ENCODE data around the gene C20orf96. TPM values are rescaled to one million over a fixed set of nuclear protein-coding genes. Genes with fewer than 3 reads are reported as not detected.

C20orf96 gene
- polyA plus RNA-seq, 1 donor (not counting 4 experiments of a cell fraction or from before 2014, with no cell fraction given), result 3.6 TPM

DNA sequence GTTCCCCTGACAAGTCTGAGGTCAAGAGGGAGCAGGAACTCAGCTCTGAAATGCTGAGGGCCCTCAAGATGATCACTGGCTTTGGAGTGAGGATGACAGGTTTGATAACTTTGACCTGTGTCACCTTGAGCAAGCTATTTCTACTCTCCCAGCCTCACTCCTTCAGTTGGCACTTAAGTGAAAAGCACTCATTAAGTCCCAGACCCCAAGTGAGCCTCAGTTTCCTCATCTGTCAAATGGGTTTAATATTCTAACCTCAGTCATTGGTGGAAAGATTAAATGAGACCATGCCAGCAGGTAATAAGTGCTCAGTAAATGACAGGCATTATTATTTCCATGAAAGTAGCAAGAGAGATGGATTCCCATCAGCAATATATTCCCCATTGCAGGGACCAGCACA is 19.0 kb downstream of the C20orf96 start:
- H3K4me2 ChIP-seq (ENCODE audit: control insufficient read depth, extremely low read depth, insufficient read depth, low read depth, low read length), result no peak overlapping the region
- no peaks in the 10 kb centered on the region for H3K9me1 ChIP-seq (ENCODE audit: control insufficient read depth, extremely low read depth, insufficient read depth, low read length)
- no peak for DNase-seq (ENCODE audit: low read depth, low spot score)
- no peaks in the 10 kb centered on the region for H3K36me3 ChIP-seq (ENCODE audit: control insufficient read depth in 2 of 2, extremely low read depth in 1 of 2, insufficient read depth in 2 of 2, low read length in 2 of 2)
- dilution Hi-C loops (cut with MboI; ENCODE audit: extremely low pct_ligation_motif_present, low sequenced_read_pairs), result no loop called here
- no peak for FAIRE-seq
- no peak overlapping the region for H2AFZ ChIP-seq (ENCODE audit: control insufficient read depth, low read length)
- peaks cover 3% of the 10 kb centered on the region for H3K4me1 ChIP-seq (ENCODE audit: control insufficient read depth, extremely low read depth, insufficient read depth, low read length)
- H4K20me1 ChIP-seq (ENCODE audit: control insufficient read depth, extremely low read depth, insufficient read depth, low read length), result no peaks in the 10 kb centered on the region
- no peak overlapping the region for H3K9ac ChIP-seq (ENCODE audit: control insufficient read depth, extremely low read depth, insufficient read depth, low read length)
- no peaks in the 10 kb centered on the region for H3K9me3 ChIP-seq (ENCODE audit: control insufficient read depth, low read depth, low read length)
- H3K4me3 ChIP-seq (ENCODE audit: control insufficient read depth in 2 of 3, extremely low read depth in 1 of 3, insufficient read depth in 2 of 3, low read depth in 1 of 3, low read length in 3 of 3), result no peak overlapping the region
- H3K79me2 ChIP-seq (ENCODE audit: control insufficient read depth, insufficient read depth, low read length), result no peaks in the 10 kb centered on the region
- TF ChIP-seq, protein P1, sequence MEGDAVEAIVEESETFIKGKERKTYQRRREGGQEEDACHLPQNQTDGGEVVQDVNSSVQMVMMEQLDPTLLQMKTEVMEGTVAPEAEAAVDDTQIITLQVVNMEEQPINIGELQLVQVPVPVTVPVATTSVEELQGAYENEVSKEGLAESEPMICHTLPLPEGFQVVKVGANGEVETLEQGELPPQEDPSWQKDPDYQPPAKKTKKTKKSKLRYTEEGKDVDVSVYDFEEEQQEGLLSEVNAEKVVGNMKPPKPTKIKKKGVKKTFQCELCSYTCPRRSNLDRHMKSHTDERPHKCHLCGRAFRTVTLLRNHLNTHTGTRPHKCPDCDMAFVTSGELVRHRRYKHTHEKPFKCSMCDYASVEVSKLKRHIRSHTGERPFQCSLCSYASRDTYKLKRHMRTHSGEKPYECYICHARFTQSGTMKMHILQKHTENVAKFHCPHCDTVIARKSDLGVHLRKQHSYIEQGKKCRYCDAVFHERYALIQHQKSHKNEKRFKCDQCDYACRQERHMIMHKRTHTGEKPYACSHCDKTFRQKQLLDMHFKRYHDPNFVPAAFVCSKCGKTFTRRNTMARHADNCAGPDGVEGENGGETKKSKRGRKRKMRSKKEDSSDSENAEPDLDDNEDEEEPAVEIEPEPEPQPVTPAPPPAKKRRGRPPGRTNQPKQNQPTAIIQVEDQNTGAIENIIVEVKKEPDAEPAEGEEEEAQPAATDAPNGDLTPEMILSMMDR (optimal IDR thresholded peaks at IDR 0.05 in 1 of 3, IDR thresholded peaks at IDR 0.05 in 1 of 3, conservative IDR thresholded peaks at IDR 0.05 in 1 of 3; ENCODE audit: extremely low read depth in 1 of 3, insufficient read depth in 2 of 3, low read length in 3 of 3), result no peak
- TF ChIP-seq EZH2 (IDR thresholded peaks at IDR 0.05; ENCODE audit: low read length), result no peak
- H3K27ac ChIP-seq (ENCODE audit: control insufficient read depth, insufficient read depth, low read length), result no peak overlapping the region
- peaks cover 4% of the 10 kb centered on the region for H3K27me3 ChIP-seq (ENCODE audit: control insufficient read depth, extremely low read depth, insufficient read depth, low read length)

- TF ChIP-seq, protein P1 (optimal IDR thresholded peaks at IDR 0.05 in 1 of 3, IDR thresholded peaks at IDR 0.05 in 1 of 3, conservative IDR thresholded peaks at IDR 0.05 in 1 of 3; ENCODE audit: extremely low read depth in 1 of 3, insufficient read depth in 2 of 3, low read length in 3 of 3), result no peak
- no peak for TF ChIP-seq EZH2 (IDR thresholded peaks at IDR 0.05; ENCODE audit: low read length)
- Histone ChIP-seq H3K27me3 (ENCODE audit: control insufficient read depth, extremely low read depth, insufficient read depth, low read length) (peaks cover 8% of the 10 kb centered on the region), H3K36me3 (ENCODE audit: control insufficient read depth in 2 of 2, extremely low read depth in 1 of 2, insufficient read depth in 2 of 2, low read length in 2 of 2) (no peaks in the 10 kb centered on the region), H4K20me1 (ENCODE audit: control insufficient read depth, extremely low read depth, insufficient read depth, low read length) (no peaks in the 10 kb centered on the region), H3K9ac (ENCODE audit: control insufficient read depth, extremely low read depth, insufficient read depth, low read length) (no peak overlapping the region), H2AFZ (ENCODE audit: control insufficient read depth, low read length) (no peak overlapping the region), H3K4me1 (ENCODE audit: control insufficient read depth, extremely low read depth, insufficient read depth, low read length) (peaks cover 3% of the 10 kb centered on the region), H3K27ac (ENCODE audit: control insufficient read depth, insufficient read depth, low read length) (no peak overlapping the region), H3K4me3 (ENCODE audit: control insufficient read depth in 2 of 3, extremely low read depth in 1 of 3, insufficient read depth in 2 of 3, low read depth in 1 of 3, low read length in 3 of 3) (no peak overlapping the region), H3K79me2 (ENCODE audit: control insufficient read depth, insufficient read depth, low read length) (no peaks in the 10 kb centered on the region), H3K9me1 (ENCODE audit: control insufficient read depth, extremely low read depth, insufficient read depth, low read length) (no peaks in the 10 kb centered on the region), H3K9me3 (ENCODE audit: control insufficient read depth, low read depth, low read length) (no peaks in the 10 kb centered on the region), H3K4me2 (ENCODE audit: control insufficient read depth, extremely low read depth, insufficient read depth, low read depth, low read length) (no peak overlapping the region)
- dilution Hi-C loops (cut with MboI; ENCODE audit: extremely low pct_ligation_motif_present, low sequenced_read_pairs), result no loop called here
- DNase-seq (ENCODE audit: low read depth, low spot score) (no peak), FAIRE-seq (no peak)
Measured at GRCh38 chr20:271069-271468, 19.5 kb downstream of the C20orf96 start.
